Right lobe of liver (tissue), 6 donors: ENCODE results near the gene ST3GAL5. TPM values are rescaled to one million over a fixed set of nuclear protein-coding genes. Genes with fewer than 3 reads are reported as not detected.

ENCODE experiments used
- ATAC-seq, 4 donors: fragments of 200-7000 bp; cut with Tn5 transposase; one replicate each; pipeline ENCODE4 v1.9.1; 2020; ENCODE audit warnings: mild to moderate bottlenecking in 4 of 4, moderate library complexity in 4 of 4
- DNase-seq, 3 donors: peaks; one replicate each; pipeline ENCODE4 v3.0.0-alpha.2; 2020
- H3K27ac ChIP-seq, 3 donors: fragments of 200-600 bp; one replicate each; pipeline ENCODE4 v1.8.0; 2022
- H3K27me3 ChIP-seq, 2 donors: fragments of 200-600 bp; one replicate each; pipeline ENCODE4 v1.8.0; 2022
- H3K36me3 ChIP-seq, 4 donors: fragments of 200-600 bp; sonication (generic) in 1 of 4; one replicate each; pipeline versions ENCODE4 v1.5.1 to v1.8.0; 2017 to 2022; ENCODE audit warnings: control low read depth in 1 of 4
- H3K4me1 ChIP-seq, 4 donors: fragments of 200-600 bp; sonication (generic) in 1 of 4; one replicate each; pipeline versions ENCODE4 v1.5.1 to v1.8.0; 2017 to 2022; ENCODE audit warnings: control low read depth in 1 of 4
- H3K4me3 ChIP-seq, 3 donors: fragments of 200-600 bp; one replicate each; pipeline ENCODE4 v1.8.0; 2022
- H3K9me3 ChIP-seq, 4 donors: fragments of 200-600 bp; sonication (generic) in 1 of 4; one replicate each; pipeline versions ENCODE4 v1.5.1 to v1.8.0; 2017 to 2022; ENCODE audit warnings: control low read depth in 1 of 4
- POLR2A ChIP-seq: fragments of 450-650 bp; IDR thresholded peaks from one replicate; pipeline ENCODE4 v1.6.1; 2017; ENCODE audit warnings: antibody characterized with exemption, mild to moderate bottlenecking
- WGBS: methylation state at CpG from one replicate; pipeline ENCODE4 v1.1.6; 2018; ENCODE audit warnings: low coverage, low lambda C conversion rate; ENCODE audit not compliant: insufficient coverage; ENCODE audit errors: missing lambda C conversion rate; 5-methylcytosine and 5-hydroxymethylcytosine counted together
- intact Hi-C, 2 donors: fragments of 100-400 bp; cut with DNase I; formaldehyde crosslinking; loops; one replicate each; pipeline versions ENCODE4 v1.11.2 to v1.14.1; 2022
- total RNA-seq, 6 experiments: library from RNA; depleted of rRNA in 2 of 6; stranded (reverse); fragments of >200 nt in 2 of 6; fragmentation: NEBNext Ultra II Directional in 3 of 6; extraction: Animal tissue kit (Norgen Biotek cat#: 25700) in 3 of 6; gene quantifications; one replicate each; pipeline versions ENCODE4 v1.1.0 to v1.2.4, GENCODE V29; 2016 to 2023
- TF ChIP-seq, protein P1 (sequence below), 4 donors: fragments of 200-600 bp in 3 of 4; fragments of 450-650 bp in 1 of 4; IDR thresholded peaks; one replicate each; pipeline versions ENCODE4 v1.5.1 to v1.8.0; 2016 to 2022; ENCODE audit warnings: antibody characterized with exemption in 4 of 4, mild to moderate bottlenecking in 2 of 4
- donor health status: DM: no; HTN: yes; CAD: no.
- donor health status: DM: no; HTN: no; CAD: no.
- donor health status: DM: no; HTN: no; CAD: no.
- donor health status: DM: no; HTN: yes; CAD: no.
- donor health status: DM: no; HTN: yes; CAD: no.

ST3GAL5 gene
- total RNA-seq, 6 experiments from 2014 or later, result 8.6 to 22.2 (median 10.9) TPM

DNA sequence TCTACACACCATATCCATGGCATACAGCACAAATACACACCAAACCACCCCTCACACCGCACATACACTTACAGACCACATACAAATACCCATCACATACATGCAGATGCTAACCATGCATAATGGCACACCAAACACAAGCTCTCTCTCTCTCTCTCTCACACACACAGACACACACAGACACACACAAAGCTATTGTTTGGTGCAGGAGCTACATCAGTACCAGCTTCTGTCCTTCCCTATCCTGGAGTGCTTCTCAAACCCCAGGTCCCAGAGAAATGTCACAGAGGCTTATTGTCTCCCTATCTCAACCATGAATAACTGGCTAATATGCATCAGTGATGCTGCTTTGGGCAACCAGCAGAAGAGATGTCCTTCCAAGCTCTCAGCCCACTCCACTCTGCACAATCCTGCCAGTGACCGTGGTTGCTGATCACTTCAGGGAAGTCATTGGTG, 36.5 kb upstream of the ST3GAL5 start:
- Histone ChIP-seq H3K36me3 (no peaks in the 10 kb centered on the region), H3K27me3 (no peaks in the 10 kb centered on the region), H3K27ac (peak overlapping the region in 1 of 3 donors; percentile 77), H3K4me1 (peaks cover 0 to 46% (median 15%) of the 10 kb centered on the region in 4 donors), H3K9me3 (no peaks in the 10 kb centered on the region), H3K4me3 (no peak overlapping the region)
- intact Hi-C loops, result no loop called here
- ATAC-seq (no peak), DNase-seq (no peak)
- WGBS, result 100% methylated on average over 2 of the region's 2 CpGs
- TF ChIP-seq, protein P1, sequence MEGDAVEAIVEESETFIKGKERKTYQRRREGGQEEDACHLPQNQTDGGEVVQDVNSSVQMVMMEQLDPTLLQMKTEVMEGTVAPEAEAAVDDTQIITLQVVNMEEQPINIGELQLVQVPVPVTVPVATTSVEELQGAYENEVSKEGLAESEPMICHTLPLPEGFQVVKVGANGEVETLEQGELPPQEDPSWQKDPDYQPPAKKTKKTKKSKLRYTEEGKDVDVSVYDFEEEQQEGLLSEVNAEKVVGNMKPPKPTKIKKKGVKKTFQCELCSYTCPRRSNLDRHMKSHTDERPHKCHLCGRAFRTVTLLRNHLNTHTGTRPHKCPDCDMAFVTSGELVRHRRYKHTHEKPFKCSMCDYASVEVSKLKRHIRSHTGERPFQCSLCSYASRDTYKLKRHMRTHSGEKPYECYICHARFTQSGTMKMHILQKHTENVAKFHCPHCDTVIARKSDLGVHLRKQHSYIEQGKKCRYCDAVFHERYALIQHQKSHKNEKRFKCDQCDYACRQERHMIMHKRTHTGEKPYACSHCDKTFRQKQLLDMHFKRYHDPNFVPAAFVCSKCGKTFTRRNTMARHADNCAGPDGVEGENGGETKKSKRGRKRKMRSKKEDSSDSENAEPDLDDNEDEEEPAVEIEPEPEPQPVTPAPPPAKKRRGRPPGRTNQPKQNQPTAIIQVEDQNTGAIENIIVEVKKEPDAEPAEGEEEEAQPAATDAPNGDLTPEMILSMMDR (IDR thresholded peaks at IDR 0.05), result no peak
- no peak for TF ChIP-seq POLR2A

DNA sequence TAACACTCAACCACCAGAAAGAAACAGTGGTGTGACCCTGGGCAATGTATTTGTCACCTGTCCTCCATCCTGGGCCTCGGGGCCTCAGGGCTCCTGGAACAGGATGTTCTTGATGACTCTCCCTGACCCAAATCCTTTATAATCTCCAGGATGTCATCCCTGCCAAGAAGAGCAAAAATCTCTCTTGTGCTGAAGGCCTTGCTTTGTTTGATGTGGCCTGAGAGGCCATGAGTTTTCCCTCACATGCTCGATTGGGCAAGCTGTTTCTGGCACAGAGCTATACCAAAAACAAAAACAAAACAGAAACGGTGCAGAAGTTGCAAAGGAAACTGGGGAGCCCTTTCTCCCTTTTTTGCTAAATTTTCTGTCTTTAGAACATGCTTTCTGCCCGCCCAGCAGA, 35.7 kb upstream of the ST3GAL5 start:
- DNase-seq (peak; percentile 51 to 77 (median 61)), ATAC-seq (peak; percentile 73 to 84 (median 77))
- 8% methylated on average over 3 of the region's 4 CpGs for WGBS
- TF ChIP-seq, protein P1 (IDR thresholded peaks at IDR 0.05), result no peak
- TF ChIP-seq POLR2A, result no peak
- intact Hi-C loops, result no loop called here
- peaks cover 0 to 48% (median 15%) of the 10 kb centered on the region in 4 donors for H3K4me1 ChIP-seq
- no peak overlapping the region for H3K4me3 ChIP-seq
- no peaks in the 10 kb centered on the region for H3K9me3 ChIP-seq
- no peaks in the 10 kb centered on the region for H3K27me3 ChIP-seq
- H3K36me3 ChIP-seq, result no peaks in the 10 kb centered on the region
- H3K27ac ChIP-seq, result peak overlapping the region; percentile 49 to 77 (median 71)

DNA sequence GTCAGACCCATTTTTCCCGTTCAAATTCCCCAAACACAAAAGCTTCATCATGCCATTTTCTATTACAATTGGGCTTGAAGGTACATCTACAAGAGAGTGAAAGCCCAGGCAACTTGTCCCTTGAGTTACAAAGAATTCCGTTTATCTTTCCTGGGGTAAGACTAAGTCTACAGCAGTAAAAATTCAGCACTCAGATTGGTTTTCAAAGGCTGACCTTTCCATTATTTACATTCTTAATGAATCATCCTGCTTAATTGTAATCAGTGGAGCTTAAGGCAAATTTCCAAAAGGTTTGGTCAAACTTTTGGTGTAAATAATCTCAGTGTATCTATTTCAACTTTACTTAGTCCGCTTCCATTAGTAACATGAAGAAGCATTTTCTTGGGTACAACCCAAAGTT, 33.4 kb upstream of the ST3GAL5 start:
- H3K9me3 ChIP-seq, result no peaks in the 10 kb centered on the region
- intact Hi-C loops, result no loop called here
- 66% methylated on average over 3 of the region's 3 CpGs for WGBS
- H3K36me3 ChIP-seq, result no peaks in the 10 kb centered on the region
- TF ChIP-seq POLR2A, result no peak
- TF ChIP-seq, protein P1 (IDR thresholded peaks at IDR 0.05), result no peak
- no peak overlapping the region for H3K4me3 ChIP-seq
- H3K4me1 ChIP-seq, result peaks cover 0 to 48% (median 15%) of the 10 kb centered on the region in 4 donors
- no peaks in the 10 kb centered on the region for H3K27me3 ChIP-seq
- ATAC-seq, result no peak
- peak overlapping the region in 2 of 3 donors; percentile 60 to 74 for H3K27ac ChIP-seq
- DNase-seq, result no peak

DNA sequence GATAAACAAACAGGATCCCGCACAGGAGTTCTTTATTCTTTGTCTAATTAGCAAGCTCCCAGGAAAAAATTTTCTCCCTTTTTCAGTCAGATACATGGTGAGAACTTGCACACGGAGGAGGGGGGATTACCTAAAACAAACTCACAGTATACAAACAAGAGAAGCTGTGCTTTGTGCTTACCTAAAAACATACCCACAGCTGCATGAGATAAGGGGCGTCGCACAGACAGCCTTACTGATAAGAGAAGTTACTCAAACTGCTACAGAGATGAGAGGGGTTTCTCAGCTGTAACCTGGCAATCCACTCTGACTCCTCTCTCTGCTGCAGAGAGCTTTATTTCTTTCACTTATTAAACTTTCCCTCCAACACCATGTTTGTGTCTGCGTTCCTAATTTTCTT, 32.9 kb upstream of the ST3GAL5 start:
- H3K4me3 ChIP-seq, result no peak overlapping the region
- peak overlapping the region in 2 of 3 donors; percentile 60 to 74 for H3K27ac ChIP-seq
- intact Hi-C loops, result no loop called here
- no peaks in the 10 kb centered on the region for H3K27me3 ChIP-seq
- H3K9me3 ChIP-seq, result no peaks in the 10 kb centered on the region
- TF ChIP-seq POLR2A, result no peak
- TF ChIP-seq, protein P1 (IDR thresholded peaks at IDR 0.05), result no peak
- DNase-seq (no peak), ATAC-seq (peak in 1 of 4 donors; percentile 10)
- 26% methylated on average over 5 of the region's 5 CpGs for WGBS
- peaks cover 0 to 48% (median 15%) of the 10 kb centered on the region in 4 donors for H3K4me1 ChIP-seq
- no peaks in the 10 kb centered on the region for H3K36me3 ChIP-seq
